Nephron (organoid): ENCODE measurements around the gene FUT6.

Experiments used
- H3K27ac Mint-ChIP-seq, 3 experiments: 2 replicates each; pipeline ENCODE4 v1.8.0; 2020; ENCODE audit warnings: mixed read lengths in 3 of 3, mild to moderate bottlenecking in 2 of 3, moderate library complexity in 1 of 3
- H3K27me3 Mint-ChIP-seq: 2 replicates; pipeline ENCODE4 v1.8.0; 2021; ENCODE audit warnings: low read depth, mild to moderate bottlenecking, moderate library complexity, mixed read lengths
- H3K36me3 Mint-ChIP-seq: 2 replicates; pipeline ENCODE4 v1.8.0; 2020; ENCODE audit warnings: low read depth, mixed read lengths
- H3K4me1 Mint-ChIP-seq: 2 replicates; pipeline ENCODE4 v1.8.0; 2020; ENCODE audit warnings: mixed read lengths
- H3K4me3 Mint-ChIP-seq, 3 experiments: 2 replicates each; pipeline ENCODE4 v1.8.0; 2020; ENCODE audit warnings: mild to moderate bottlenecking in 3 of 3, mixed read lengths in 3 of 3, moderate library complexity in 2 of 3
- H3K9me3 Mint-ChIP-seq: 2 replicates; pipeline ENCODE4 v1.8.0; 2020; ENCODE audit warnings: mixed read lengths
- TF ChIP-seq, protein P1 (sequence below), 3 experiments: fragments of 200-600 bp; sonication (generic); IDR thresholded peaks; one replicate each; pipeline ENCODE4 v1.5.0; 2021; ENCODE audit warnings: antibody characterized with exemption in 3 of 3; ENCODE audit not compliant: unreplicated experiment in 3 of 3

Gene FUT6

DNA sequence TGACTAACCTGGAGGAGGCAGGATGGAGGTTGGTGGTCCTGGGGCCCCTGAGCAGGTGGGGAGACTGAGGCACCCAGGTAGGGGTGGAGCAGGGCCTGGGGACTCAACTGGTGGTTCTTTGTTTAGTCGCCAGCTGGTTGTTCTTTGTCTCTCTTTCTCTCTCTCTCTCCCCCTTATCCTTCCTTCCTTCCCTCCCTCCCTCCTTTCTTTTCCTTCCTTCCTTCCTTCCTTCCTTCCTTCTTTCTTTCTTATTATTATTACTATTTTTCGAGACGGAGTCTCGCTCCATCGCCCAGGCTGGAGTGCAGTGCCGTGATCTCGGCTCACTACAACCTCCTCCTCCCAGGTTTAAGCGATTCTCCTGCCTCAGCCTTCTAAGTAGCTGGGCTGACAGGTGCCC, 41.3 kb downstream of the FUT6 start:
- no peaks in the 10 kb centered on the region for H3K36me3 Mint-ChIP-seq
- no peak overlapping the region for H3K27ac Mint-ChIP-seq
- TF ChIP-seq, protein P1, sequence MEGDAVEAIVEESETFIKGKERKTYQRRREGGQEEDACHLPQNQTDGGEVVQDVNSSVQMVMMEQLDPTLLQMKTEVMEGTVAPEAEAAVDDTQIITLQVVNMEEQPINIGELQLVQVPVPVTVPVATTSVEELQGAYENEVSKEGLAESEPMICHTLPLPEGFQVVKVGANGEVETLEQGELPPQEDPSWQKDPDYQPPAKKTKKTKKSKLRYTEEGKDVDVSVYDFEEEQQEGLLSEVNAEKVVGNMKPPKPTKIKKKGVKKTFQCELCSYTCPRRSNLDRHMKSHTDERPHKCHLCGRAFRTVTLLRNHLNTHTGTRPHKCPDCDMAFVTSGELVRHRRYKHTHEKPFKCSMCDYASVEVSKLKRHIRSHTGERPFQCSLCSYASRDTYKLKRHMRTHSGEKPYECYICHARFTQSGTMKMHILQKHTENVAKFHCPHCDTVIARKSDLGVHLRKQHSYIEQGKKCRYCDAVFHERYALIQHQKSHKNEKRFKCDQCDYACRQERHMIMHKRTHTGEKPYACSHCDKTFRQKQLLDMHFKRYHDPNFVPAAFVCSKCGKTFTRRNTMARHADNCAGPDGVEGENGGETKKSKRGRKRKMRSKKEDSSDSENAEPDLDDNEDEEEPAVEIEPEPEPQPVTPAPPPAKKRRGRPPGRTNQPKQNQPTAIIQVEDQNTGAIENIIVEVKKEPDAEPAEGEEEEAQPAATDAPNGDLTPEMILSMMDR (IDR thresholded peaks at IDR 0.05; ENCODE audit: unreplicated experiment in 3 of 3) = no peak
- H3K4me1 Mint-ChIP-seq = peaks cover 22% of the 10 kb centered on the region
- H3K9me3 Mint-ChIP-seq = no peaks in the 10 kb centered on the region
- peaks cover 6% of the 10 kb centered on the region for H3K27me3 Mint-ChIP-seq
- no peak overlapping the region for H3K4me3 Mint-ChIP-seq

DNA sequence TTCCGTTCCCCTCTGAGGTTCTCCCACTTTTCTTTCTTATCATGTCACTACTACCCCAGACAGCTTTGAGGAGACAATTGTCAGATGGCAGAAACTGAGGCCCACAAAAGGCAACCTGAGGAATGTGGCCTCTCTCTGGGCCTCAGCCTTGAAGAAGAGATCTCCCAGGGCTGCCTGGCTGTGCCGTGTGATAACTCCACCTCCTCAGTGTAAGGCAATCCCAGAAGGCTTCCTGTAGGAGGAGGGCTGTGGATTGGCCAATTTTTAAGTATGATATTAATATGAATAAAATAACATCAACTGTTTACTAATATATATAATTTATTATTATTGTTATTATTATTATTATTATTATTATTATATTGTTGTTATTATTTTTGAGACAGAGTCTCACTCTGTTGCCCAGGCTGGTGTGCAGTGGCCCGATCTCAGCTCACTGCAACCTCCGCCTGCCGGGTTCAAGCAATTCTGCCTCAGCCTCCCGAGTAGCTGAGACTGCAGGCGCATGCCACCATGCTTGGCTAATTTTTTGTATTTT, 44.1 kb downstream of the FUT6 start:
- Mint-ChIP-seq H3K27ac (no peak overlapping the region), H3K4me1 (peaks cover 12% of the 10 kb centered on the region), H3K9me3 (peaks cover 2% of the 10 kb centered on the region), H3K36me3 (peaks cover 1% of the 10 kb centered on the region), H3K4me3 (no peak overlapping the region), H3K27me3 (peaks cover 4% of the 10 kb centered on the region)
- TF ChIP-seq, protein P1 (IDR thresholded peaks at IDR 0.05; ENCODE audit: unreplicated experiment in 3 of 3) = no peak

GRCh38 chr19:5793188-5793587, 46.3 kb downstream of the FUT6 start:
- Mint-ChIP-seq H3K4me3 (peak overlapping the region in 2 of 3 experiments; percentile 19 to 21), H3K9me3 (peaks cover 2% of the 10 kb centered on the region), H3K36me3 (peaks cover 11% of the 10 kb centered on the region)

GRCh38 chr19:5792224-5792623, 47.3 kb downstream of the FUT6 start:
- peaks cover 2% of the 10 kb centered on the region for H3K9me3 Mint-ChIP-seq
- peaks cover 6% of the 10 kb centered on the region for H3K4me1 Mint-ChIP-seq
- peaks cover 15% of the 10 kb centered on the region for H3K36me3 Mint-ChIP-seq
- TF ChIP-seq, protein P1 (IDR thresholded peaks at IDR 0.05; ENCODE audit: unreplicated experiment in 3 of 3) = no peak
- H3K27me3 Mint-ChIP-seq = peaks cover 4% of the 10 kb centered on the region
- peak overlapping the region; percentile 41 to 73 (median 49) for H3K4me3 Mint-ChIP-seq
- H3K27ac Mint-ChIP-seq = no peak overlapping the region

More at GRCh38 chr19:5793188-5793587, 46.3 kb downstream of the FUT6 start:
- peaks cover 4% of the 10 kb centered on the region for H3K27me3 Mint-ChIP-seq
- H3K27ac Mint-ChIP-seq = no peak overlapping the region
- peaks cover 6% of the 10 kb centered on the region for H3K4me1 Mint-ChIP-seq
- TF ChIP-seq, protein P1 (IDR thresholded peaks at IDR 0.05; ENCODE audit: unreplicated experiment in 3 of 3) = no peak

- H3K27ac Mint-ChIP-seq = peak within 1 kb of the TSS; percentile 97 to 99 (median 99)
- peak within 1 kb of the TSS; percentile 97 to 99 (median 98) for H3K4me3 Mint-ChIP-seq
- H3K36me3 Mint-ChIP-seq = peaks cover 26% of the 10 kb centered on the region
- no peaks in the 10 kb centered on the region for H3K27me3 Mint-ChIP-seq
- peaks cover 6% of the 10 kb centered on the region for H3K4me1 Mint-ChIP-seq
- H3K9me3 Mint-ChIP-seq = peaks cover 2% of the 10 kb centered on the region
- TF ChIP-seq, protein P1 (IDR thresholded peaks at IDR 0.05; ENCODE audit: unreplicated experiment in 3 of 3) = no peak
Measured at GRCh38 chr19:5790559-5791520, 48.7 kb downstream of the FUT6 start, which contains the start of gene DUS3L. DUS3L (minus strand) TSS chr19:5791163; CDS start chr19:5791141, 22 bp downstream.
